GM21576 (cell line): ENCODE results near the gene RASL11A.
"Not testable (repeated sequence)": the region's sequence is repeated elsewhere in the genome, so short reads cannot be mapped to it uniquely, and the experiment has no call there.

Experiments used
- ATAC-seq: cut with Tn5 transposase; IDR thresholded peaks from one replicate; pipeline ENCODE4 v1.9.1; 2021; ENCODE audit warnings: mild to moderate bottlenecking, moderate library complexity; ENCODE audit not compliant: unreplicated experiment

The RASL11A gene

DNA sequence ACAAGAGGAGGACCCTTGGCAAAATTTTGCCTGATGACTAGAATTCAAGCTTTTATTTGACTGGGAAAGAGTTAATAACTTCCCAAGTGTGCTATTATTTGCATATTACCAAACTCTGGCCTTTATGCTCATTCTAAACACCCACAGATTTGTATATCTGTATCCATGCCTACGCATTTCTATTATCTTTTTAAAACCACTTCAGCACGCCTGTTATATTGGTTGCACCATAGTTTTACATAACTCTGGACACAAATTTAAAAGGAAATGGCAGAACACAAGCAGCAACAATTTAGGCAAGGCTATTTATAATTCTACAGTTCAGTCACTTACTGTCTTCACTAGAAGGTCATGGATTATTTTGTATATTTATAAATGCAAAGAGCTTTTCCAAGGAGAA lies 3.7 kb upstream of the RASL11A start:
- no peak for ATAC-seq

DNA sequence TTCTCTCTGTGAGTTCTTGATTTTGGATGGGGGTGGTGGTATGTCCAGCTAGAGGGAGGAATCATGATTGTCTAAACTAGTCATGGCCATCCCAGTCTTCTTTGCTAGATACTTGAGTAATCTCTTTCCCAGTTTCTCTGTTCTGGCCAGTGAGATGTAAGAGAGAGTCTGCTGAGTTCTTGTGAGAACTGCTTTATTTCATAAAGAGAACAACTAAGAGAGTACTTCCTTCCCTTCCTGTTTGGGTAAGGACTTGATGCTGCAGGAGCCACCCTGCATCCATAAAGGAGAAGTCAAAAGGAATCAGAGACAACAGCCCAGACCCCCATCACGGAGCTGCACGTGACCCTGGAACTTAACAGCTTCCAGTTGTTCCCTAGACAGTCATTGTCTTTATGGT lies 3.0 kb upstream of the RASL11A start:
- ATAC-seq: no peak

DNA sequence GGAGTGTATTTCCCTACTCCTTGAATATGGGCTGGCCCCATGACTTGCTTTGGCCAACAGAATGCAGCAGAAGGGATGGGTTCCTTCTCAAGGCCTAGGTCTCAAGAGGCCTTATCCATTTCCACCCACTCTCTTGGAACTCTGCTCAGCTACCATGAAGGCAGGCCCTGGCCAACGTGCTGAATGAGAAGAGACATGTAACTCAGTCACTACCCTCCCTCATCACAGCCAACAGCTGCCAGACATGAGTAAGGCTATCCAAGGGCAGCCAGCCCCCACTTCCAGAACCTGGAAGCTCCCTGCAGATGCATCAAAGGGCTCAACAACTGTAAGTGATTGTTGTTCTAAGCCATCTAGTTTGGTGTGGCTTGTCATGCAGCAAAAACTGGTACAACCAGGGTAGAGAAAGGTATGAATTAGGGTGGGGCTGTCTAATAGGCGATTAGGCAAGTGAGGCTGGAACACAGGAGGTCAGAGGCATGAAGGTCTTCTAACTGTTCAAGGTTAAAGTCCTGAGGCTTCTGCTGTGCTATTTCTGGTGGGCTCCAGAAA lies 1.4 kb upstream of the RASL11A start:
- ATAC-seq: no peak

DNA sequence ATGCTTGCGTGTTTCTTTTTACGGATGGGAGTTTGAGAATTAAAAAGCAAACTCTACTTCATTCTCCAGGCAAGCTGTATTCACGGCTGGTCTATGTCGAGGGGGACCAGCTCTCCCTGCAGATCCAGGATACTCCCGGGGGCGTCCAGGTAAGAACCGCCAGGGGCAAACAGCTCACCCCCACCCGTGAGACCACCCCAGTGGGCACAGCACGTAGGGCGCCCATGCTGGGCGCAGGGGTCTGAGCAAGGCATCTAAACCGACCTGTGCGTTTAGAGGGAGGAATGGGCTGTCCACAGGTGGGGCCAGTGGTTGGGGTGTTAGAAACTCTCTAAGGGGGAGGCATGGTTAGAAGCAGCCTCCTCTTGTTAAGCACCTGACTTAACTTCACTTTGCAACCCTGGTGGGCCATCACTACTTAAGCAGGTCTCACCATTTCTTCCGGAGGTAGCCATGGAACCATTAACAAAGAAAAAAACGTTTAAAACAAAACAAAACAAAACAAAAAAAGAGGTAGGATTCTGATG lies 1.0 kb downstream of the RASL11A start:
- no peak for ATAC-seq

DNA sequence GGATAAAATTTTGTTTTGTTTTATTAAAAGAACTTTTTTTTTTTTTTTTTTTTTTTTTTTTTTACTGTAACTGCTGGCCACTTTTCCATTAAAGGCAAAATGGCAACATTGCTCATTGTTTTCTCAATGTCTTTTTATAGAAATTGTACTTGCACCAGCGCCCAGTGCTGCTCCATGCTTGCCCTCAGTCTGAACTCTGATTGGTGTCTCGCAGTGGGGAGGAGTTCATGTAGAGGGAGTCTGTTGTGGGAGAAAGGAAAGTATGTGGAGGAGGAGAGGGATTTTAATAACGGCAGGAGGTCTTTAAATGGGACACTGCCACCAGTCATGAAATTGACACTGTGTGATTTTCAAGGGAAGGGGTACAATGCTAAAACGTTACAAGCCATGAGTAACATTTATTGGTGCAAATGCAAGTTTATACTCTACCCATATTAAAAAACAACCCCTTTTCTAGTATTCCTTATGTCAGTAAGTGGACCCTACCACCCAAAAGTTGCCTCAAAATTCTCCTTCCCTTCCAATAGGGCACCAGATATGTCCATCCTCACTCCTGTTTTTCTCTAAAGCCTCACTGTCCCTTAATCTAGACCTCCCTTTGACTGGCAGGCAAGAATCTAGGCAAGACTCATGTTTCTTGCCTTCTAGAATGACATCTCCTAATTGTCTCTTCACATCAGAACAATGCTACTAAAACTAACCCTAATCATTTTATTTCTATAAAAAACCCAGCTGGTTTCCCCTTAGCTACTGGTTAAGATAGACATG lies 3.2 kb downstream of the RASL11A start:
- no peak for ATAC-seq

DNA sequence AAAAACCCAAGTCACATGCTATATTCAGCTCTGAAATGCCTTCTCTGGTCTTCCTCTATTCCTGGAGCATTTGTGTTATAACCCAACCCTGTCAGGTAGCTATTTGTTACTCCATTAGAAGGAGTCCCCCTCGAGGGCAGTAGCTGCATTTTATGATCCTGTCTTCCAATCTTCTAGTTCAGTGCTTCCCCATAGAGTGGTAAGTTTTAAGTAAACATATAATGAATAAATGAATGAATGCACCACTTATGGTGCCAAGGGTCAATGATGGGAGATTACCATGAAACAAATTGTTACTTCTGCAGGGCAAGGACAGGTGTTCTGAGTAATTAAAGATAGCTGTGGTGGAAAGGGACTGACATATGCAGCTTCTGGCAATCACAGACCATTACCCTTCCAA lies 4.0 kb downstream of the RASL11A start:
- no peak for ATAC-seq

DNA sequence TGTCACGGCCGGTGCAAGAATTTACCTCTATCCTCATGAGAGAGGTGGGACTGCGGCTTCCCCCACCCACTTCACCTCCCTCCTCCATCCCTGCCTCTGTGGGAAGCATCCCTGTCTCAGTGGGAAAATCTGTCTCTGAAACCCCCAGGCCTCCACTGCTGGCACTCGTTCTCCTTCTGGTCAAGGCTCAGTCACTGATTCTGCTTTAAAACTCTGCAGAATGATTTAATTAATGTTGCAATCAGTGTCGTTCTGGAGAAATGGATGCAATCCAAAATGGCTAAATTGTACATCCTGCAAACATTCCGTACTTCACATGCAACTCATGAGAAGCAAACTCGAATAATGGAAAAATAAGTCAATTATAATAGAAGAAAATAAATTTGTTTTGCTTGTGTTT lies 5.6 kb downstream of the RASL11A start:
- no peak for ATAC-seq

DNA sequence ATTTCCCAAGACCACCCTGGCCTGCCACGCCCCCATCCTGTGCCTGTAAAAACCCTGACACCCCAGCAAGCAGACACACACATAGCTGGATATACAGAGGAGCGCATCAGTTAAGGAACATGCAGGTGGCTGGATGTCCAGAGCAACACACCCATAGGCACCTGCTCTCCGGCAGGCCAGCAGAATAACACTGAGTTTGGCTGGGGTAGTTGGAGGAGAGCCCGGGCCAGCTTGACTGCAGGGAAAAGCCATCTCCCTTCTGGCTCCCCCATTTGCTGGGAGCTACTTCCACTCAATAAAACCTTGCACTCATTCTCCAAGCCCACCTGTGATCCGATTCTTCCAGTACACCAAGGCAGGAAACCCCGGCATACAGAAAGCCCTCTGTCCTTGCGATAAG lies 8.9 kb downstream of the RASL11A start:
- ATAC-seq: no peak

DNA sequence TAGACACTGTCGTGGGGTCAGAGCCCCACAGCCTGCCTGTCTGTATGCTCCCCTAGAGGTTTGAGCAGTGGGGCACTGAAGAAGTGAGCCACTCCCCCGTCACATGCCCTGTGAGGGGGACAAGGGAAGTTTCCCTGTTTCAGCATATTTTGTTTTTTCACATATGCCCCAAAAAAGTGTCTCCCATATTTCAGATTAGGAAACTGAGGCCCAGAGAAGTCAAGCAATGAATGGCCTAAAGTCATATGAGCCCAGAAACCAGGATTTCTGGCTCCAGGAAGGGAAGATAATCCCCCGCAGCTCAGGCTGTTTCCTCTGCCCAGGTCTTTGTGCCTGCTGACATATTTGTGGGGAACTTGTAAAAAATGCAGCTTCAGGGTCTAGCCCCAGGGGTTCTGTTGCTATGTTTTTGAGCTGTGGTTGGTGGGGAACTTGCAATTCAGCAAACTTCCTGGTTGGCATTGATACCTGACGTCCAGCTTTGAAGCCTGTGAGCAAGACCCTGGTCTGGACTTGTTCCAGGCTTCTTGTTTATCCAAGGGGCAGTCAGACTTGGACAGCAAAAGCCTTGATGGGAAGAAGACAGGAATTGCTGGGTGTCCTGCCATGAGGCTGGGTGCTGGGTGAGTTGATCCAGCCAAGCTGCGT lies 9.5 kb downstream of the RASL11A start:
- no peak for ATAC-seq

DNA sequence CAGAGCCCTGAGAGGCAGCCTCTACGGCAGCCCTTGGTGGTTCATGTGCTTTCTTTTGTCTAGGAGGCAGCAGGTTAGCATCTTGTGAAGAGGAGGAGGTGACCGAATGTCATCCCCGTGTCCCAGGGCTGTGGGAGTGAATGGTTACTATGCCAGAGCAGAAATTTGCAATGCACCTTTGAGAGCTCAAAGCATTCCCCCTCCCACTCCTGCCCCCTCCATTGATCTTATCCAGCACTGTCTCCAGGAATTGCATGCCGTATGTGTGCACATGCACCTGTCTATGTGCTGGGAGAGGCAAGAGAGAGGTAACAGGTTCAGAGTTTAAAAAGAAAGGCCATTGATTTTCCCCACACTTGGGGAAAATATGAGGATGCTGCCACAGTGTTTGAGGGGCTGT lies 10.2 kb downstream of the RASL11A start:
- ATAC-seq: no peak

DNA sequence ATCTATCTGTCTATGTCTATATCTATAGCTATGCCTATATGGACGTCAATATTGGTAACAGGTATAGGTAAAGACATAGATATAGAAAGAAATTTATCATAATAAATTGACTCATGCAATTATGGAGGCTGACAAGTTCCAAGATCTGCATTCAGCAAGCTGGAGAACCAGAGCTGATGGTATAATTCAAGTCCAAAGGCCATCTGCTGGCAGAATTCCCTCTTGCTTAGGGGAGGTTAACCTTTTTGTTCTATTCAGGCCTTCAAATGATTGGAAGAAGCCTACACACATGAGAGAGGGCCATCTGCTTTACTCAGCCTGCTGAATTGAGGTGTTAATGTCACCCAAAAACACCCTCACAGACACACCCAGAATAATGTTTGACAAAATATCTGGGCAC lies 10.8 kb downstream of the RASL11A start:
- ATAC-seq: no peak

DNA sequence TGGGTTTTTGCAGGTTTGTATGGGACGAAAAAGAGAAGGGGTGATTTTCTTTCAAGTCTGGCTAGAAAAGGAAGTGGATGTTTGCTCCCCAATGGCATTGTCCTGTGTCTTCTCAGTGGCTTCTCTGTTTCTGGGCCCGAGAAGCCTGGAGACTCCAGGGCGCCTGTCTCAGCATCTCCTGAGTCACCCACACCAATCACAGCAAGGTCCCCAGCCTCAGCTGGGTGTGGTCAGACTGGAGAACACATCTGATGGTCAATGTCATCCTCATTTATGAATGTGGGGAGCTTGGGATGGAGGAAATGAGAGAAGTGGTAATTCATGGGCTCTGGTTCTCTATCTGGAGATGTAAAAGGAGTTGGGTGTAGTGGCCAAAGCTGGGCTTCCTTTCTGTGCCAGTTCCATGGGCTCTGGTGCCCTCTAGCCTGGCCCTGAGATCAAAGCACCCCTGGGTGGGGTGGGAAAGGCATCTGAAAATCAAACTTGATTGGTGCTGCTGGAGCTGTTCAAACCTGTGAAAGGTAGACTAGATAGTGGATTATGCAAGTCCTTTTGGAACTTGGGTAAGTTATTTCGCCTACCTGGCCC lies 13.4 kb downstream of the RASL11A start:
- no peak for ATAC-seq

DNA sequence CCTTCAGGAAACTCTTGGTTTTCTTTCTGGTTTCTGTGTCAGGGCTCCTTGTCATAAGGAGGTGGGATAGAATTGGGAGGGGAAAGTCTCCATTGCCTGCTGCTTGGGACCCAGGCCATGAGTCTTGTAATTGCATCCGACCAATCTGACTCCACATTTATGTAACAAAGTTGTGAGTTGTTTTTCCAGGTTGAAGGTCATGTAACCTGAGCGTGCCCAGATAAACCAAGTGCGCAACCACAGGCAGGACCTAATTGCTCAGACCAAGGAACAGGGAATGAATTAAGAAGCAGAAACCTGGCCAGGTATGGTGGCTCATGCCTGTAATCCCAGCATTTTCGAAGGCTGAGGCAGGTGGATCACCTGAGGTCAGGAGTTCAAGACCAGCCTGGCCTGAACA lies 17.8 kb downstream of the RASL11A start:
- no peak for ATAC-seq

DNA sequence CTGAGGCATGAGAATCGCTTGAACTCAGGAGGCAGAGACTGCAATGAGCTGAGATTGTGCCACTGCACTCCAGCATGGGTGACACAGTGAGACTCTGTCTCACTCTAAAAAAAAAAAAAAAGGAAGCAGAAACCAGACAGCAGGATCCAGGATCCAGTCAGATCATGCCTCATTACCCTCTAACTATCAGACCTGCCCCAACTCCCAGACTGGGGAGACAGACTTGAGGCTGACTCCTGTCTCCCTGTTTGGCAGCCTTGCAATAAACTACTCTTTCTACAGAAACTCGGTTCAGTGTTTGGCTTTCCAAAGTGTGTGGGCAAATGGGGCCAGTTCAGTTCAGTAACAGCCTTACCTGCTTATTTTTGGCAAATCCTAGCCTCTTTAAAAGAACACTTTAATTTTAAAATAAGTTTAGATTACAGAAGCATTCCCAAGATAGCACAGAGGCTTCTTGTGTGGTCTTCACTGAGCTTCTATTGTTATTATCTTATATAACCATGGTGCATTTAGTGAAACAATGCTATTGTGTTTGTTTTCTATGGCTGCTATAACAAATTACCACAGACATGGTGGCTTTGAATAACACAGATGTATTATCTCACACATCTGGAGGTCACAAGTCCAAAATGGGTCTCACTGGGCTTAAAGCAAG lies 18.5 kb downstream of the RASL11A start:
- ATAC-seq: no peak

DNA sequence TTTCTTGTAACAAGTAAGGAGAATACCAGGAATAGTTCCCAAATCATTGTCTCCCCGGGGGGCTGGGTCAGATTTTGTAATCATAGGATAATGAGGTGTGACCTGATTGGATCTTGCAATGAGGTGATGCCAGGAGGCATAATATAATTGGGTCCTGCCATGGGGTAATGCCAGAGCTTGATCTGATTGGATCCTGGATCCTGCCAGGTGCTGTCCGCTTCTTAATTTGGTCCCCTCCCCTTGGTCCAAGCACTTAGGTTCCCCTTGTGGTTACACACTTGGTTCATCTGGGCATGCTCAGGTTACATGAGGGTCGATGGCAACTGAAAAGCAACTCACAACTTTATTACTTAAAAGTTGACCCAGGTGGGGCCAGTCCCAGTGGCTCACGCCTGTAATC lies 20.1 kb downstream of the RASL11A start:
- no peak for ATAC-seq

DNA sequence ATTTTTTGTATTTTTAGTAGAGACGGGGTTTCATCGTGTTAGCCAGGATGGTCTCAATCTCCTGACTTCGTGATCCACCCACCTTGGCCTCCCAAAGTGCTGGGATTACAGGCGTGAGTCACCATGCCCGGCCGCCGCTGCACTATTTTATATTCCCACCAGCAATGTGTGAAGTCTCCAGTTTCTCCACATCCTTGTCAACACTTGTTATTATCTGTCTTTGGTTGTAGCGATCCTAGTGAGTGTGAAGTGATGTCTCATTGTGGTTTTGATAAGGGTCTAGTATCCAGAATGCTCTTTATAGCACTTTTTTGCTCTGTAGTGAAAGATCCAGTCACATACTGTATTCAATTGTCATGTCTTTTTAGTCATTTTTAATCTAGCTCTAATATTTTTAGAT lies 21.3 kb downstream of the RASL11A start:
- ATAC-seq: not testable (repeated sequence)

DNA sequence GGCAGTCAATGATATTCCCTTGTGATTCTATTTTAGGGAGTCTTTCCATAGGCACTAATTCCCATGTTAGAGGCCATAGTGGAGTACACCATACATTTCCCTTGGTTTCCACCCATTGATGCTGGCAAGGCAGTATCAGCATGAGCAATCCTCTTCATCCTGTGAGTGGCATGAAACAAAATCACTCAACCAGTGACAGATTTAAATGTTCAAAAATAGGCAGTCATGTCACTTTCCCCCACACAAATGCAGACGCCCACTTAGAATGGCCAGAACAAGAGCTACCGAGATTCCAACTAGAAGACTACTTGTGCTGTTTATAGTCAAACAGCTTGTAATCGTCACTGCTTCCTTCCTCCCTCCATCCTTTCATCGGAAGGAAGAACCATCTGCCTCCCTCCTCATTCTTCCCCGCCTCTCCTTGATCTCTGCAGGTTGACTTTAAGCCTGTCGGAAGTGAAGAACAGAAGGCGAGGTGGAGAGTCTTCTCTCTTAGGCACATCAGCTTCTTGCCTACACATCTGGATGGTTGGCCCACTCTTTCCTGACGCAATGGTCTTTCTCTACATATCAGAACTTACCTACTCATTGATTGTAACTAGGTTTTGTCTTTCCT lies 22.6 kb downstream of the RASL11A start:
- no peak for ATAC-seq

DNA sequence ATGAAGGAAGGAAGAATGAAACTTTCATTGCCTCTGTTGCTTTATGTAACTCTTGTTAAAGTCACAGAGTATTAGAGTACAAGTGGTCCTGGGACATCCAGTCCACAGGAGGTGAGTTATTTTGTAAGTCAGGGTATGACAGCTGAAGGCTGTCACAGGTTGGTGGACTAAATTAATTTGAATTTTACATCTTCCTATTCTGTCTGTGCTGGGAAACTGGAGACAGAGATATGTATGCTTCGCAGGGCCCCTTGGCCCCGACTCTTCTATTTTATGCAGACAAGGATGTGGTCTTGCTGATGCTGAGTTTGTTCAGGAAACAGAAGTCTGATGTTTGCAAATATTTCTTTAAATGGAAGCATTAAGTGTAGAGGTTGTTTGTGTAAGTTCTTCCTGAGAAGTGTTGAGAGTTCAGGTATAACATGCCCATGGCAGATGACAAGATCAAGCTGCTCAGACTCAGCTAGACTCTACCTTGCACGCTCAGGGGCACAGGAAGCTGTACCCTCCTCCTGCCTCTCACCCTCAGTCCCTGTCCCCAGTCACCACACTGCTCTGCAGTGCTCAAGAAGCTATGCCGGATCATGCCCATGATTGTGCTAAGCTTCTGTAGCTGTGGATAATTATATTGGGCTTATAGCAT lies 23.4 kb downstream of the RASL11A start:
- ATAC-seq: no peak

DNA sequence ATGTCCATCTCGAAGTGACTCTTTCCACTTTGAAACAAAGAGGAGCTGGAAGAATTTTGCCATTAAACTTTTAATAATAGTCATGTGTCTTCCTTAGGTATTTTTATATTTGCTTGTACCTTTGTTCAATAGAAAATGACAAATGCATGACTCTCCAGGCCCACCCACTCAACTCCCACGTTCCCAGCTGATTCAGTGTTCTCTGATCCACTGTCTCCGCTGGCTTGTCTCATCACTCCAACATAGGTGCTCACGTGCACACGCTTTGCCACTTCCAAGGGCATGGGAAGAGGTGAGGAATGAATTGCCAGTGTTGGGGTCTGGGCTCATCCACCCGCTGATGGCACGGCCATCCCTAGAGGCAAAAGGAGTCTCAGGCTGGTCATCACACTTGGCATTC lies 24.5 kb downstream of the RASL11A start:
- ATAC-seq: no peak

DNA sequence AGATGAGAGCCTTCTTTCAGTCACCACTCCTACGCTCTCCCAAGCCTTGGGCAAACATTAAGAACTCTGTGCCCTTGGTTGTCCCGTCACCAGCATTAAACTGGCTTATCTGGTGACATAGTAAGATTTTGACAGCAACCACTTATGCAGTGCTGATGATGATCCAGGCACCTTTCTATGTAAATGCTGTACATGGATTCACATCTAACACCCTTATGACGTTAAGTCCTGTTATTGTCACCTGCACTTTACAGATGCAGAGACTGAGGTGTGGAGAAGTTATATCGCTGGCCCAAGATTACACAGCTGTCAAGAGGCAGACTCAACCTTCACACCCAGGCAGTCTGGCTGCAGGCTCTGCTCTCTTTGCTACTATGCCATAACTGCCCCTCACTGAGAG lies 25.0 kb downstream of the RASL11A start:
- ATAC-seq: no peak
